Sigmoid colon (tissue), 7 donors: ENCODE results near the gene TFR2. TPM values are rescaled to one million over a fixed set of nuclear protein-coding genes. Genes with fewer than 3 reads are reported as not detected.

Experiments used
- DNase-seq: peaks from one replicate; pipeline ENCODE4 v3.0.0-alpha.2; 2019
- H3K27ac ChIP-seq, 4 donors: fragments of 200-600 bp; sonication (generic); one replicate each; pipeline ENCODE4 v1.5.1; 2016 to 2019; ENCODE audit warnings: mild to moderate bottlenecking in 1 of 4
- H3K27me3 ChIP-seq, 3 donors: fragments of 200-600 bp; sonication (generic); one replicate each; pipeline ENCODE4 v1.5.1; 2019; ENCODE audit warnings: mild to moderate bottlenecking in 1 of 3
- H3K36me3 ChIP-seq, 4 donors: fragments of 200-600 bp; sonication (generic); one replicate each; pipeline ENCODE4 v1.5.1; 2016 to 2019
- H3K4me1 ChIP-seq, 4 donors: fragments of 200-600 bp; sonication (generic); one replicate each; pipeline ENCODE4 v1.5.1; 2017 to 2019
- H3K4me3 ChIP-seq, 4 donors: fragments of 200-600 bp; sonication (generic); one replicate each; pipeline ENCODE4 v1.5.1; 2017 to 2019; ENCODE audit warnings: mild to moderate bottlenecking in 2 of 4, moderate library complexity in 1 of 4
- H3K9me3 ChIP-seq, 4 donors: fragments of 200-600 bp in 3 of 4; sonication (generic) in 3 of 4; one replicate each; pipeline versions ENCODE4 v1.5.1 to v1.6.1; 2013 to 2019
- EP300 ChIP-seq, 4 donors: sonication (generic); formaldehyde crosslinking; IDR thresholded peaks; one replicate each; pipeline ENCODE4 v1.6.1; 2017; ENCODE audit warnings: antibody characterized with exemption in 4 of 4
- POLR2A ChIP-seq, 2 donors: fragments of 450-650 bp; IDR thresholded peaks; one replicate each; pipeline ENCODE4 v1.6.1; 2016; ENCODE audit warnings: antibody characterized with exemption in 2 of 2, mild to moderate bottlenecking in 2 of 2, moderate library complexity in 2 of 2
- POLR2AphosphoS5 ChIP-seq, 4 donors: sonication (generic); formaldehyde crosslinking; IDR thresholded peaks; one replicate each; pipeline ENCODE4 v1.6.1; 2017; ENCODE audit warnings: antibody characterized with exemption in 4 of 4
- WGBS, 2 donors: extraction: QIAGEN DNeasy Blood & Tissue Kit; methylation state at CpG; one replicate each; pipeline ENCODE4 v1.1.7; 2013; 5-methylcytosine and 5-hydroxymethylcytosine counted together
- intact Hi-C: fragments of 100-400 bp; cut with DNase I; formaldehyde crosslinking; loops from one replicate; pipeline ENCODE4 v1.15.1; 2023
- polyA plus RNA-seq, 3 donors: library from polyadenylated mRNA; stranded (reverse); fragments of 200-250 nt; gene quantifications; one replicate each; pipeline ENCODE4 v1.2.3, GENCODE V29; 2013
- total RNA-seq, 4 donors: library from RNA; depleted of rRNA; stranded (reverse); fragments of >200 nt; gene quantifications; one replicate each; pipeline ENCODE4 v1.1.0, GENCODE V29; 2016
- TF ChIP-seq, protein P1 (sequence below), 4 experiments: fragments of 450-650 bp in 3 of 4; fragments of 200-600 bp in 1 of 4; IDR thresholded peaks; one replicate each; pipeline ENCODE4 v1.5.1; 2016 to 2019; ENCODE audit warnings: antibody characterized with exemption in 4 of 4, mild to moderate bottlenecking in 3 of 4, moderate library complexity in 2 of 4
- donor health status: healthy with polysubstance abuse.
- donor health status: Bipolar disorder and iron deficiency.
- donor health status: healthy.

TFR2 gene
- total and polyA plus RNA-seq, 7 donors, result 0.71 to 2.2 TPM; not detected in 5

DNA sequence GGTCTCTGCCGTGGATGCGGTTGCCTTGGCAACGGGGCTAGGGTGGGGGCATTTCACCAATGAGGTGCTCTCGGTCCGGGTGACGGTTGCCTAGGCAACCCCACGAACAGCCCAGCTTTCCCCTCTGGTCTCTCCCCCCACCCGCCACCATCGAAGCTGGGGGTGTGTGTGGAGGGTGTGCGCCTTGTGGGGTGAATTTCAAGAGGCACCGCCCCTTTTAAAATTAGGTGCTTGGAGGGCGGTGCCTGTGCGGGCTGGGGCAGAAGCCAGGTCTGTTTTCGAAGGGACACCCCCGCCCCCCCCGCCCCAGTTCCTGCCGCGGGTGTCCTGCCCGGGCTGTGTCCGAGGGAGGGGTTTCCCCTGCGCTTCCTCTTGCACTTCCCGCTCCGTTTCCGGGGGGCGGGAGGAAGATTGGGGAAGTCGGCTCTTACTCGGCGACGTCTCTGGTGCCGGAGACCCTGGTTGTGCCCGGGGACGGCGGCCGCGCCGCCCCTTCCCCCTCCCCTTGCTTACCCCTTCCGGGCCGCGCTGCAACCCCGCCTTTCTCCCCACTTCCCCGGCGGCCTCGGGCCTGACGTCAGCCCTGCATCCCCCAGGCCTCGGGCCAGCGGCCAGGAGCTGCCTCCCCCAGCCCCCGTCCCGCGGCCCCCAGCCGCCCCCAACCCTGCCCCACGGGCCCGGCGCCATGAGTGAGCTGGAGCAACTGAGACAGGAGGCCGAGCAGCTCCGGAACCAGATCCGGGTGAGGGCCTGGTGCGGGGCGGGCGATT lies 34.4 kb upstream of the TFR2 start:
- Histone ChIP-seq H3K27ac (peak overlapping the region; percentile 97 to 99 (median 98)), H3K4me1 (peaks cover 0 to 31% (median 25%) of the 10 kb centered on the region in 4 donors), H3K9me3 (no peaks in the 10 kb centered on the region), H3K4me3 (peak overlapping the region; percentile 91 to 99 (median 92)), H3K27me3 (no peaks in the 10 kb centered on the region), H3K36me3 (peaks cover 18 to 44% (median 31%) of the 10 kb centered on the region in 4 donors)
- no peak for TF ChIP-seq POLR2A (IDR thresholded peaks at IDR 0.05)
- TF ChIP-seq, protein P1, sequence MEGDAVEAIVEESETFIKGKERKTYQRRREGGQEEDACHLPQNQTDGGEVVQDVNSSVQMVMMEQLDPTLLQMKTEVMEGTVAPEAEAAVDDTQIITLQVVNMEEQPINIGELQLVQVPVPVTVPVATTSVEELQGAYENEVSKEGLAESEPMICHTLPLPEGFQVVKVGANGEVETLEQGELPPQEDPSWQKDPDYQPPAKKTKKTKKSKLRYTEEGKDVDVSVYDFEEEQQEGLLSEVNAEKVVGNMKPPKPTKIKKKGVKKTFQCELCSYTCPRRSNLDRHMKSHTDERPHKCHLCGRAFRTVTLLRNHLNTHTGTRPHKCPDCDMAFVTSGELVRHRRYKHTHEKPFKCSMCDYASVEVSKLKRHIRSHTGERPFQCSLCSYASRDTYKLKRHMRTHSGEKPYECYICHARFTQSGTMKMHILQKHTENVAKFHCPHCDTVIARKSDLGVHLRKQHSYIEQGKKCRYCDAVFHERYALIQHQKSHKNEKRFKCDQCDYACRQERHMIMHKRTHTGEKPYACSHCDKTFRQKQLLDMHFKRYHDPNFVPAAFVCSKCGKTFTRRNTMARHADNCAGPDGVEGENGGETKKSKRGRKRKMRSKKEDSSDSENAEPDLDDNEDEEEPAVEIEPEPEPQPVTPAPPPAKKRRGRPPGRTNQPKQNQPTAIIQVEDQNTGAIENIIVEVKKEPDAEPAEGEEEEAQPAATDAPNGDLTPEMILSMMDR (IDR thresholded peaks at IDR 0.05), result no peak
- no peak for TF ChIP-seq EP300 (IDR thresholded peaks at IDR 0.05)
- TF ChIP-seq POLR2AphosphoS5 (IDR thresholded peaks at IDR 0.05), result peak; percentile 42 to 83 (median 62)
- intact Hi-C loops, result loop anchor here (1.0 to 5.0 kb wide), 4 partner anchors 15 to 208 kb away; partner anchors contain the start of genes FBXO24 and LRCH4
- 3 to 4% methylated on average over 59 of the region's 59 CpGs for WGBS, 2 donors
- DNase-seq, result peak; percentile 94

DNA sequence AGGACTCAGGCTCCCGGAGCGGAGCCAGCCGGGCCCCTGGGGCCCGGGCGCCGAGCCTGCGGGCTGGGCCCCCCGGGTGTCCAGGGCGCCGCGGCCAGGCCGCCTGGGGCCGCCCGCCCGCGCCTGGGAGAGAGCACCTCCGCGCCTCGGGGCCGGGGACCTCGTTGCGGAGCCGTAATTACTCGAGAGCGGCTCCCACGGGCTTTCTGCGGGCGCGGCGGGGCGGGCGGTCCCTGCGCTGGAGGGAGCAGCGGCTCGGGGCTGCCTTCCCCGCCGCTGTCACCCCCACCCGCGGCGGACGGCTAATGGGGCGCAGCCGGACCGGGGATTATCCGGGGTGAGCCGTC lies 33.7 kb upstream of the TFR2 start:
- intact Hi-C loops, result loop anchor here (1.0 to 5.0 kb wide), 4 partner anchors 16 to 208 kb away; partner anchors contain the start of genes FBXO24 and LRCH4

DNA sequence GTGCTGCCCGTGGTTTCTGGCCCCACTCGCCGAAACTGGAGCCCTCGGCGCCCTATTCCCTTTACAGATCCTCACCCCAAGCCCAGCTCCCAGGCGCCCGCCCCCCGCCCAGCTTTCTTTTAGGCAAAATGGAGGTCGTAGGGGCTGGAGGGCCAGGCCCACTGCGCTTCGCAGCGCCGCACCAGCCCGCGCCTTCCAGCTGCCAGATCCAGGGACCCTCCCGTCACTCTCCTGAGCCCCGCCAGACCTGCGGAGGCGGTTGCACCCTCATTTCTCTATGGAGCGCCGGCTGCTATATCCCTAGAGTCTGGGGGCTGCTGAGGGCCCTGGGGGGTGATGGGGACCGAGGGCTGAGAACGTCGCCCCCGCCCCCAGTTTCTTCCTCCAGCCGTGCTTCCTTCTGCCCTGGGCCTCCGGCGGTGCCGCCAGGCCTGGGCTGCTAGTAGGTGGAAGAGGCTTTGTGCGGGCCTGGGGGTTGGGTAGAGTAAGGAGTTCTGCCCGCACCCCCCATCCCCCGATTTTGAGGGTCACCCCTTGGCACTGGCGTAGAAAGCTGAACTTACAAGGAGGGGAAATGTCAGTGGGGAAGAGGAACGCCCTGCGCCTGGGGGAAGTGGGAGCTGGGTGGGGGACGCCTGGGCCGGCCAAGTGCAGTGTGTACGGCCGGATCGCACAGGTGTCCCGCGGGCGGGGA lies 33.2 kb upstream of the TFR2 start:
- H3K36me3 ChIP-seq, result peaks cover 18 to 33% (median 29%) of the 10 kb centered on the region in 4 donors
- H3K4me3 ChIP-seq, result peak overlapping the region; percentile 91 to 99 (median 92)
- TF ChIP-seq, protein P1 (IDR thresholded peaks at IDR 0.05), result no peak
- TF ChIP-seq POLR2A (IDR thresholded peaks at IDR 0.05) (no peak), POLR2AphosphoS5 (IDR thresholded peaks at IDR 0.05) (no peak), EP300 (IDR thresholded peaks at IDR 0.05) (no peak)
- H3K27ac ChIP-seq, result peak overlapping the region; percentile 97 to 99 (median 98)
- H3K4me1 ChIP-seq, result peaks cover 0 to 31% (median 15%) of the 10 kb centered on the region in 4 donors
- no peaks in the 10 kb centered on the region for H3K27me3 ChIP-seq
- DNase-seq, result peak; percentile 75
- WGBS, 2 donors, result 0% methylated on average over 43 of the region's 43 CpGs
- intact Hi-C loops, result loop anchor here (1.0 to 5.0 kb wide), 6 partner anchors 16 to 207 kb away; partner anchors contain the start of genes FBXO24, LRCH4 and NYAP1
- H3K9me3 ChIP-seq, result no peaks in the 10 kb centered on the region

More for the DNA sequence above, 33.7 kb upstream of the TFR2 start:
- Histone ChIP-seq H3K27ac (peak overlapping the region; percentile 97 to 99 (median 98)), H3K9me3 (no peaks in the 10 kb centered on the region), H3K36me3 (peaks cover 18 to 39% (median 31%) of the 10 kb centered on the region in 4 donors), H3K27me3 (no peaks in the 10 kb centered on the region), H3K4me1 (peaks cover 0 to 31% (median 20%) of the 10 kb centered on the region in 4 donors), H3K4me3 (peak overlapping the region; percentile 91 to 99 (median 92))
- DNase-seq, result no peak
- 0 to 1% methylated on average over 46 of the region's 46 CpGs for WGBS, 2 donors
- TF ChIP-seq, protein P1 (IDR thresholded peaks at IDR 0.05), result no peak
- TF ChIP-seq EP300 (IDR thresholded peaks at IDR 0.05), result no peak
- no peak for TF ChIP-seq POLR2A (IDR thresholded peaks at IDR 0.05)
- no peak for TF ChIP-seq POLR2AphosphoS5 (IDR thresholded peaks at IDR 0.05)

DNA sequence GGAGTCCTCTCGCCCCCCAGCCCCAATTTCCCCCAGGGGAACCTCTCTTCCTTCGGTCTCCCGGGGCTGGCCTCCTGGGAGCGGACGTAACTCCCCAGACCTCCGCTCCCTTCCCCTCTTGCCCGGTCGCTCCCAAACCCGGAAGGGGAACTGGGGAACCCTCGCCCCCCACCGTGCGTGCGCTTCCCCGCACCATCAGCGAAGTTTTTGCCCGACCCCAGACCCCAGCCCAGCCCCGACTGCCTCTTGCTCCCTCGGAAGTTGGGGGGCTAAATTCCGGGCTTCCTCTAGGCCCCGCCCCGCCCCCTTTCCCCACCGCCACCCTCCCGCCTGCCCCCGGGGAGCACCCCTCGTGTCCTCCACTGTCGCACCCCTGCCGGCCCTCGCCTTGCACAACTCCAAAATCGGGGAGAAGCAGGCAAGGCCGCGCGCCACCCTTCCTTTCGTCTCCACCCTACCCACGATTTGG lies 32.6 kb upstream of the TFR2 start:
- DNase-seq, result peak; percentile 86
- WGBS, 2 donors, result 0 to 1% methylated on average over 34 of the region's 34 CpGs
- intact Hi-C loops, result loop anchor here (2.0 to 5.0 kb wide), 5 partner anchors 17 to 192 kb away; partner anchors contain the start of gene NYAP1

More for the DNA sequence above, 32.6 kb upstream of the TFR2 start:
- Histone ChIP-seq H3K27me3 (no peaks in the 10 kb centered on the region), H3K4me3 (peak overlapping the region; percentile 91 to 99 (median 92)), H3K36me3 (peaks cover 17 to 28% (median 24%) of the 10 kb centered on the region in 4 donors), H3K27ac (peak overlapping the region; percentile 97 to 99 (median 98)), H3K9me3 (no peaks in the 10 kb centered on the region), H3K4me1 (peaks cover 0 to 31% (median 14%) of the 10 kb centered on the region in 4 donors)
- TF ChIP-seq EP300 (IDR thresholded peaks at IDR 0.05) (no peak), POLR2A (IDR thresholded peaks at IDR 0.05) (no peak), POLR2AphosphoS5 (IDR thresholded peaks at IDR 0.05) (no peak)
- TF ChIP-seq, protein P1 (IDR thresholded peaks at IDR 0.05), result no peak
